ENCODE results near the gene LCLAT1.
"Not testable (repeated sequence)": the region's sequence is repeated elsewhere in the genome, so short reads cannot be mapped to it uniquely, and the experiment has no call there.

The LCLAT1 gene

GRCh38 chr2:30608643-30609042, 161.6 kb downstream of the LCLAT1 start:
- in situ Hi-C loops (cut with MboI; ENCODE audit: low pct_unique_long_range_greater_than_20kb, low sequenced_read_pairs, unreplicated experiment), result no loop called here
- DNase-seq (ENCODE audit: low spot score), result no peak
- no peak for TF ChIP-seq CTCF (IDR thresholded peaks at IDR 0.05; ENCODE audit: extremely low read depth, insufficient read depth, missing control alignments)

- in situ Hi-C loops (cut with MboI; ENCODE audit: low pct_unique_long_range_greater_than_20kb, low sequenced_read_pairs, unreplicated experiment), result no loop called here
- TF ChIP-seq CTCF (IDR thresholded peaks at IDR 0.05; ENCODE audit: extremely low read depth, insufficient read depth, missing control alignments), result no peak
- DNase-seq (ENCODE audit: low spot score), result no peak
Measured at GRCh38 chr2:30611583-30611982, 164.5 kb downstream of the LCLAT1 start.

- in situ Hi-C loops (cut with MboI; ENCODE audit: low pct_unique_long_range_greater_than_20kb, low sequenced_read_pairs, unreplicated experiment), result no loop called here
- no peak for DNase-seq (ENCODE audit: low spot score)
- no peak for TF ChIP-seq CTCF (IDR thresholded peaks at IDR 0.05; ENCODE audit: extremely low read depth, insufficient read depth, missing control alignments)
Measured at GRCh38 chr2:30612371-30612770, 165.3 kb downstream of the LCLAT1 start.

GRCh38 chr2:30613001-30613400, 166.0 kb downstream of the LCLAT1 start:
- TF ChIP-seq CTCF (IDR thresholded peaks at IDR 0.05; ENCODE audit: extremely low read depth, insufficient read depth, missing control alignments), result no peak
- in situ Hi-C loops (cut with MboI; ENCODE audit: low pct_unique_long_range_greater_than_20kb, low sequenced_read_pairs, unreplicated experiment), result no loop called here
- no peak for DNase-seq (ENCODE audit: low spot score)

GRCh38 chr2:30614227-30614626, 167.2 kb downstream of the LCLAT1 start:
- in situ Hi-C loops (cut with MboI; ENCODE audit: low pct_unique_long_range_greater_than_20kb, low sequenced_read_pairs, unreplicated experiment); DNase-seq (ENCODE audit: low spot score): not testable (repeated sequence)

GRCh38 chr2:30615926-30616325, 168.9 kb downstream of the LCLAT1 start:
- TF ChIP-seq CTCF (IDR thresholded peaks at IDR 0.05; ENCODE audit: extremely low read depth, insufficient read depth, missing control alignments), result no peak
- no peak for DNase-seq (ENCODE audit: low spot score)
- in situ Hi-C loops (cut with MboI; ENCODE audit: low pct_unique_long_range_greater_than_20kb, low sequenced_read_pairs, unreplicated experiment), result no loop called here

GRCh38 chr2:30620102-30620501, 173.1 kb downstream of the LCLAT1 start:
- in situ Hi-C loops (cut with MboI; ENCODE audit: low pct_unique_long_range_greater_than_20kb, low sequenced_read_pairs, unreplicated experiment), result no loop called here
- no peak for TF ChIP-seq CTCF (IDR thresholded peaks at IDR 0.05; ENCODE audit: extremely low read depth, insufficient read depth, missing control alignments)
- DNase-seq (ENCODE audit: low spot score), result no peak

Data from GM13977 (cell line).